ENCODE data around the gene MBNL2.
A peak's percentile ranks its signal among the peaks of the same experiment; 100 is the strongest.

MBNL2 gene

GRCh38 chr13:97431171-97431764 lies 209.1 kb downstream of the MBNL2 start:
- no peak for DNase-seq

GRCh38 chr13:97432232-97432916 lies 210.2 kb downstream of the MBNL2 start:
- no peak for DNase-seq

- DNase-seq: peak; percentile 93 to 96
Measured at GRCh38 chr13:97432917-97433726, 211.0 kb downstream of the MBNL2 start.

- DNase-seq: peak; percentile 92 to 95
Measured at GRCh38 chr13:97433727-97434396, 211.7 kb downstream of the MBNL2 start, which contains the start of gene RAP2A. Gene RAP2A, plus strand, starts transcription at chr13:97434169. Its CDS starts 302 bp downstream, at chr13:97434471.

GRCh38 chr13:97434397-97435201 lies 212.5 kb downstream of the MBNL2 start:
- peak in 1 of 2 experiments; percentile 51 for DNase-seq

GRCh38 chr13:97435323-97435722 lies 213.2 kb downstream of the MBNL2 start:
- DNase-seq: no peak

GRCh38 chr13:97435794-97436193 lies 213.7 kb downstream of the MBNL2 start:
- no peak for DNase-seq

- DNase-seq: no peak
Measured at GRCh38 chr13:97436845-97437244, 214.7 kb downstream of the MBNL2 start.

GRCh38 chr13:97437729-97438128 lies 215.6 kb downstream of the MBNL2 start:
- no peak for DNase-seq

- DNase-seq: no peak
Measured at GRCh38 chr13:97438856-97439595, 216.9 kb downstream of the MBNL2 start.

- no peak for DNase-seq
Measured at GRCh38 chr13:97440598-97441170, 218.6 kb downstream of the MBNL2 start.

- no peak for DNase-seq
Measured at GRCh38 chr13:97441368-97441767, 219.2 kb downstream of the MBNL2 start.

All from NCI-H187 (cell line).